NCI-H510A treated with DMSO at 0.1 percent for 48 hours (cell line): ENCODE data around the gene GOLGA2.
"Not testable (repeated sequence)": the region's sequence is repeated elsewhere in the genome, so short reads cannot be mapped to it uniquely, and the experiment has no call there.

Experiments
- DNase-seq: peaks from one replicate; lab custom pipeline; 2025; lab: John Stamatoyannopoulos, UW

The GOLGA2 gene

DNA sequence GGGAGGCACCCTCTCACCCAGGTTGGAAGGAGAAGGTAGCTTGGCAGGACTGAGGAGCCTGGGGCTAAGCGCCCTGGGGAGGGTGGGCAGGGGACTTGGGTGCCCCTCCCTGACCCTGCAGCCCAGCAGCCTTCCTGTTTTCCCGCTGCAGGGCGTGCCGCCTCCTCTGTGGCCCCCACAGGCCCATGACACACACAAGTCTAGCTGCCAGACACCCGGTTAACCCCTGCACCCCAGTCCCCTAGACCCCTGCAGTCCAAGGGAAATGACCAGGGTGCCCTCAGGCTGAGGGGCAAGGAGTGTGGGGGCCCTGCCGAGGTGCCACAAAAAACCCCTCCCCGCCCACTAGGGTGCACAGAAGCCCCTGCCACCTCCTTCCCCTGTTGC is 33.0 kb downstream of the GOLGA2 start:
- DNase-seq: no peak

DNA sequence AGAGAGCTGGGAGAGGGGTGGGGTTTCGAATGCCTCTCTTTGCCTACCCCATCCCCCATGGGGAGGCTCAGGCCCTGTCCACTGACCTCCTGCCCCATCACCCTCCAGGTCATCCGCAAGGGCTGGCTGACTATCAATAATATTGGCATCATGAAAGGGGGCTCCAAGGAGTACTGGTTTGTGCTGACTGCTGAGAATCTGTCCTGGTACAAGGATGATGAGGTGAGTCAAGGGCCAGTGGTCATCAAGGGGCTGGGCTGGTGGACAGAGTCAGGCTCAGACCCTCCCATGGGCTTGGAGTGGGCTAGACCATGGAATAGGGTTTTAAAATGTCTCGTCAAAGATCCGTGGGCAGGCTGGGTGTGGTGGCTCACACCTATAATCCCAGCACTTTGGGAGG is 33.7 kb downstream of the GOLGA2 start:
- DNase-seq: no peak

DNA sequence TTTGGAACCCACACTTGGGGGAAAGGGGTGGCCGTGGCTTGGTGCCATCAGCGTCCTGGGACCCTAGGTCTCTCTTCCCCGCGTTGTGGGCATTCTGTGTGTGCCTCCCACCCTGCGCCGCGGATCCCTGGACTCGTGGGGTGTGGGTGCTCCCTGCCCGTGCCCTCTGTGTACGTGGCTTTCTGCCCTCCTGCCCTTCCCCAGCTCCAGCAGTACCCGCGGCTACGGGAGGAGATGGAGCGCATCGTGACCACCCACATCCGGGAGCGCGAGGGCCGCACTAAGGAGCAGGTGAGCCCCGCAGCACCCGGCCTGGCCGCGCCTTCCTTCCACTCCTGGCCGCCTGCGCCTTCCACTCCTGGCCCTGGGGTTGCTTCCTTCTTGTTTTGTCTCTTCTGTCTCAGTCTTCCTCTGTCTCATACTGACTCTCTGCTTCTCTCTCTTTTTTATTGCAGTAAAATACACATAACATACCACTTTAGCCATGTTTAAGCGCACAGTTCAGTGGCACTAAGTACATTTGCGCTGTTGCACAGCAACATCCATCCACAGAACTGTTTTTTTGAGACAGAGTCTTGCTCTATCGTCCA is 41.9 kb downstream of the GOLGA2 start:
- DNase-seq: no peak

DNA sequence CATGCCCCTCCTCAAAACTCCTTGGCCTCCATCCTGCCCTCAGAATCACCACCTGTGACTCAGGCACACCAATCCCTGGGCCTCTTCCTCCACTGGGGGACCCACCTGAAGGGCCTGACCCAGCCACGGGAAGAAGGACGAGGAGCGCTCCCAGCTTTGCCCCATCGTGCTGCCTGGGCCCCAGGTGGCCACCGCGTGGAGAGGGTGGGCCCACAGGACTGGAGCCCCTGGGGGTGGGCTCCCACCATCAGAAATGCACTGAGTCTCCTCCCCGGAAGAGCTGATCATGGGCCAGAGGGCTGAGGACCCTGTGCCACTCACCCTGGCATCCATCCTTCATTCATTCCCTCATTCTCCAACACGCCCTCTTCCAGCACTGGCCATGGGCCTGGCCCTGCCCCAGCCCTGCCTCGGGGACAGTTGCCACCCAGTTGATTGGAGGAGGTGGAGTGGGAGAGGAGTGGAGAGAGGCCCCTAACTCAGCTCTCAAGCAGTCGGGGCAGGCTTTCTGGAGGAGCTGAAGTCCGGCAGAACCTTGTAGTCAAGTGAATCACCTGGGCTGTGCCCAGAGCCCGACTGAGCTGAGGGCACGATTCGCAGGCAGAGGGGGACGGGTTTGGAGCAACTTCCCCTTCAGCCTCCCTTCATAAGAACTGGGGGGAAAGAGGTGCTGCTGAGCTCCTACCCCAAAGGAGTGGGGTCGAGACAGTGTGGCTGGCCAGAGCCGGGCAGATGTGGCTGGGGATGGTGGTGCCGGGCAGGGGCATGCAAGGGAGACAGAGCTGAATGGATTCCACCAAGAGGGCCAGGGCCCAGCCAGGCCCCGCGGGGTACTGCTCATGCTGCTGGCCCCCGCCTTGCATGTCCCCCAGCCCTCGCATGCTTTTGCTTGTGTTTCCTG is 43.0 kb downstream of the GOLGA2 start:
- no peak for DNase-seq

DNA sequence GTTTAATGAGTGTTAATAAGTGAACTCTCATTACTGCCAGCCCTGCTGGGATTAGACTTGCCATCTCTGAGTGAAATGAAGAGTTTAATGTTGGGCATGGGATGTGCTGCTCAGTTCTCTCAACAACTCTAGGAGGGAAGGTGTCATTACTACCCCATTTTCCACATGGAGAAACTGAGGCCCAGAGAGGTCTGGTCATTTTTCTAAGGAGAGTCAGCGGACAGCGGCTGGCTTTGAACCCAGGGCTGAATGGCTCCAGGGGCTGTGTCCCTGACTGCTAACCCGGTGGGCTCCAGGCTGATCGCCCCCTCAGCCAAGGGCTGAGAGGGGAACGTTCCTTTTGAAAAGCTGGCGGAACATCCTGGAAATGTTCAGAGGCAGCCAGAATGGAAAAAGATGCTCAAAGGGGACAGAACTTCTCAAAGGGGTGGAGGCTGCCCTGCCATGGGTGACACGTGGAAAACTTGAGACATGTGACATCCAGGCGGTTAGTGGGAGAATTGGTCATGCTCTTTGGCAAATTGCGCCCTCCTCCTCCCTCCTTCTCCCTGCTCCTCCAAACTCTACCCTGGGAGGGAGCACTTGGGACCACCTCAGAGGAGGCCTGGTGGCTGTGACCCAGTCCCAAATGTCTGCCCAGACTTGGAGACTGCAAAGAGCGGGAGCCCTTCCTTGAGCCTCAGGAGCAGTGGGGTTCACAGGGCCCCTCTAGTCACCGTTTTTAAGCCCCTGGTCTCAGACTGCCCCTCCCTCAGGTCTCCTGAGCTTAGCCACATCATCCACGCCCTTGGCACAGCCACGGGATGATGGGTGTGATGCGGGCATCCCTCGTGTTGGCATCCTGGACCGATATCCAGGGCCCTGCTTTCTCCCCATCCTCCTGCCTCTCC is 43.9 kb downstream of the GOLGA2 start:
- DNase-seq: no peak

DNA sequence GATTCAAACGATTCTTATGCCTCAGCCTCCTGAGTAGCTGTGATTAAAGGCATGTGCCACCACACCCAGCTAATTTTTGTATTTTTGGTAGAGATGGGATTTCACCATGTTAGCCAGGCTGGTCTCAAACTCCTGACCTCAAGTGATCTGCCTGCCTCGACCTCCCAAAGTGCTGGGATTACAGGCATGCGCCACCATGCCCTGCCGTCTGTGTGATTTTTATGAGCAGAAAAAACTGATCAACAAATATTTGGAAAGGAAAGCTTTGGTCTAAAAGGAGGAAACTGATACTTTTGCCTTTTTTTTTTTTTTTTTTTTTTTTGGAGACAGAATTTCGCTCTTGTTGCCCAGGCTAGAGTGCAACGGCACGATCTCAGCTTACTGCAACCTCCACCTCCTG is 44.9 kb downstream of the GOLGA2 start:
- not testable (repeated sequence) for DNase-seq

DNA sequence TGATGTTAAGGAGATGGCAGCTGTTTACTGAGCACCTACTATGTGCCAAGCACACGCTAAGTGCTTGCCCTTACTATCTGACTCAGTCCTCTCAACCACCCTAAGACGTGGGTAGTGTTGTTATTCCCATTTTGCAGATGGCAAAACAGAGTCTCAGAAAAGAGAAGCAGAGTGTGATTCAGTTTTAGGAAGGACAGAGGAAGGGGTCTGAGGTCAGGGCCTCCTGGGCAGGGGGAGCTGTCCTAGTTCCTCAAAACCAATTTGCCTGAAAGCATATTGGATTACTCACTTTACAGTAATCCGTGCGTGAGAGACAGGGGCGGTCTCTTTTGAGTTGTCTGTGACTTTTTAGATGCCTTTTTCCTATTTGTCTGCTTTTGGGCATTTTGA is 49.4 kb downstream of the GOLGA2 start:
- no peak for DNase-seq

DNA sequence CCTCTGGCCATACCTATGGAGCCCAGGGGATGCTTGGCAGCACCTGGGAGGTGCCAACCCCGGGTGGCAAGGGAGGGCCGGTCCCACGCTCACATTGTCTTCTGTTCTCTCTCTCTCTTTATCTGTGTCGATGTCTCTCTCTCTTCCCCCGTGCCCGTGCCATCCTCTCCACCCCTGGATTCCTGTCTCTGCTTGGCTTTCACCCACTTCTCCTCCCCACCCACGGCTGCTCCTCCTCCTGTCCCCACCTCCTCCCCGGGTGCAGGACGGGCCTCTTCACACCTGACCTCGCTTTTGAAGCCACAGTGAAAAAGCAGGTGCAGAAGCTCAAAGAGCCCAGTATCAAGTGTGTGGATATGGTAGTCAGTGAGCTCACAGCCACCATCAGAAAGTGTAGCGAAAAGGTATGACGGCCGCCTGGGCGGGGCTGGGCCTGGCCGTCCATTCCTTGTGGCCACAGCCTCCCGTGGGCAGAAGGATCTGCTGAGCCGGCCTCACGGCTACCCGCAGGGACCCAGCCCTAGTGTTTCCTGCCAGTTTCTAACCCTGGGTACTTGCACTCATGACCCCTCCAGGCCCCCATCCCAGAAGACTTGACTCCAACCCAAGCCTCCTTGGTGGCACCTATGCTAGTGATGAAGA is 49.9 kb downstream of the GOLGA2 start:
- no peak for DNase-seq

DNA sequence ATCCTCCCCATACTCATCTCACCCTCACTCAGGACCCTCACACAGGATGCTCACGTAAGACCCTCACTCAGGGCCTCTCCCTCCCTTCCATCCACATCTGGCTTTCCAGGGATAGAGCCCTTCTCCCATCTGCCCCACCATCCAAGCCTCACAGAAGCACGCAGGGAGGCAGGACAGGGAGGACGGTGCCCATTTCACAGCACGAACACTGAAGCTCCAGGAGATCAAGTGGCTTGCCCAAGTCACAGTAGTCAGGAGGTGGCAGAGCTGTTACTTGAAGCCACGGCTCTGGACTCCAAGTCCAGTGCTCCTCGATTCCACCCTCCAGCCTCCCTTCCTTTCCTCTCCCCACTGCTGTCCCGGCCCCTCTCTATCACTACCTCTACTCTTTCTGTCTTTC is 50.9 kb downstream of the GOLGA2 start:
- no peak for DNase-seq

DNA sequence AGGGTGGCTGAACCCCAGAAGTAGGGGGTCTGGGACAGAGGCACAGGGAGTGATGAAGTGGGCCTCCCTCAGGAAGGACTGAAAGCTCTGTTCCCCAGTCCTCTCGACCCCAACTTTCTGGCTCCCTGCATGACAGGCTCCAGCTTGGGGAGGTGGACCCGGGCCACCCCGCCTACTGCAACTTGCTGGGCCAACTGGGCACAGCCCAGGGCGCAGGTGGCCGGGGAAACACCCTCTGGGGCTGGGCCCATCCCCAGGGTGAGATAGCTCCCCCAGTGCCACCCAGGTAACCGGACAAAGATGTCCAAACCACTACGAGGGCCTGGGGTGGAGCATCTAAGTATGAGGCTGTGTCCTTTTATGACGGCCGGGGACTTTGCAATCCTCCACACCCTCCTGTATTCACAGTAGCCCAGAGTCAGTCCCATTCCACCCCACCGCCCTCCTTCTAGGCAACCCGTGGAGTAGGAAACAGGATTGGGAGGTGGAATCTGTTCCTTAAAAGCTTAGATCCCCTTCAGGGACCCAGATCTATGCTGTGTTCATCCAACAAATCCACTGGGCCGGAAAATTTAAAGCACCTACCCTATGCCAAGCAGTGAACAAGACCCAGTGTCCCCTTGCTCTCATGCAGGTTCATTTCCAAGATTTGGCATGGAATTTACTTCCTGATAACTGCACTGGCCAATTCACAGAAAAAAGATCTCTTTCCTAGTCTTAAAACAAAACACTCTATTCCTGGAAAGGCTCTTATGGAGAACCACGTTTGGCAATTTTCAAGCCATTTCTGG is 52.7 kb downstream of the GOLGA2 start:
- no peak for DNase-seq

DNA sequence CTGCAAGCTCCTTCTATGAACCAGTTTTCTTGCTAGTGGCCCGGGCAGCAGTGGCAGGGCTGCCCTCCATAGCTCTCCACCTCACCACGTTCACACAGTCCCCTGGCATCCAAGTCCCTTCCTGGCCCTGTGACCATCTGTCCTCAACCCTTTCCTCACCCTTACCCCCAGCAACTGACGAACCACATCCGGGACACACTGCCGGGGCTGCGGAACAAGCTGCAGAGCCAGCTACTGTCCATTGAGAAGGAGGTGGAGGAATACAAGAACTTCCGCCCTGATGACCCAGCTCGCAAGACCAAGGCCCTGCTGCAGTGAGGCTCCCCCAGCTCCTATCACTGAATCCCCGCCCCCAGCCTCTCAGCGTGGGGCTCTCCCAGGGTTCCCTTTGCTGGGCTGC is 53.8 kb downstream of the GOLGA2 start:
- DNase-seq: no peak

DNA sequence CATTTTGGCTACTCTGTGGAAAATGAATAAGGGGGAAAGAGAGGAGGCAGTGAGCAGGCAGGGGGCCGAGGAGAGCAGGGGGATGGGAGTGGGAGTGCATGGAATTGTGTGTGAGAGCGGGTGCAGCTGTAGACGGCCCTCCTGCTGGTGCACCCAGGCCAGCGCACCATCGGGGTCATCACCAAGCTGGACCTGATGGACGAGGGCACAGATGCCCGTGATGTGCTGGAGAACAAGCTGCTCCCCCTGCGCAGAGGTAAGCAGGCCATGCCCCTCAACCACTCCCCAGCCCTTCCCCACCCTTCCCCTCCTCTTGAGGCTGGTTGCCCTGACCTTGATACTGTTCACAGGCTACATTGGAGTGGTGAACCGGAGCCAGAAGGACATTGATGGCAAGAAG is 56.0 kb downstream of the GOLGA2 start:
- DNase-seq: no peak

DNA sequence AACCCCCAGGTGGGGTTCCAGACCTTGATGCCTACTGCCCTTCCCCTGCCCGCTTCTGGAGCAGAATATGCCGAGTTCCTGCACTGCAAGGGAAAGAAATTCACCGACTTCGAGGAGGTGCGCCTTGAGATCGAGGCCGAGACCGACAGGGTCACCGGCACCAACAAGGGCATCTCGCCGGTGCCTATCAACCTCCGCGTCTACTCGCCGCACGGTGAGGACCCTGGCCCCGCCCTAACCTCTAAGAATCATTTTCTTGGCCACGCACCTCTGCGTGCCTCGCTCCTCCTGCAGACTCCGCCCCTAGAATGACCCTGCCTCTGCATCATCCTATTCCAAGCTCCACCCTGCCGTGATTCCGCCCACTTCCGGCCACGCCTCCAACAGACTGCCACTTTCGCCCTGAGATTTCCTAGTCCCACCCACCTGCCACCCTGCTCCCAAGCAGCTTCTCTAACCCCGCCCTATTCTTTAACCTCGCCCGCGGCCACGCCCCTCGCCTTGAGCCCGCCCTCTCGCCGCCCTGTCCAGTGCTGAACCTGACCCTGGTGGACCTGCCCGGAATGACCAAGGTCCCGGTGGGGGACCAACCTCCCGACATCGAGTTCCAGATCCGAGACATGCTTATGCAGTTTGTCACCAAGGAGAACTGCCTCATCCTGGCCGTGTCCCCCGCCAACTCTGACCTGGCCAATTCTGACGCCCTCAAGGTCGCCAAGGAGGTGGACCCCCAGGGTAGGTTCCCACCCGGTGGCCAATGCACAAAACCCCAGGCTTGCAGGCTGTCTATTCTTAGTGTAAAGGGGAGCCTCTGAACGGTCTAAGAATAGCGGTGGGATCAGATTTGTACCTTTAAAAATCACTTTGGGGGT is 57.1 kb downstream of the GOLGA2 start:
- DNase-seq: no peak

DNA sequence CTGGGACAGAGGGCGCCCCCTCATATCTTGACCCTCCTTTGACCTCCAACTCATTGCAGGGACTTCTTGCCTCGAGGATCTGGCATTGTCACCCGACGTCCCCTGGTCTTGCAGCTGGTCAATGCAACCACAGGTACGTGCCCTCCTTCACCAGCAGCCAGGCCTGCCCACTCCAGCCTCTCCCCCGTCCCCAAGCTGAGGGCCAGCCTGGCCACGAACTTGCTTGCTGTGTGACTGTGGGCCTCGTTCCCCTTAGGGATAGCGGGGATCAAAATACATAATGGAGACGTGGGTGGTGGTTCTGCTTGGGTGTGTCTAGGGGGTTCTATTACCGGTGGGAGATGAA is 57.7 kb downstream of the GOLGA2 start:
- no peak for DNase-seq

DNA sequence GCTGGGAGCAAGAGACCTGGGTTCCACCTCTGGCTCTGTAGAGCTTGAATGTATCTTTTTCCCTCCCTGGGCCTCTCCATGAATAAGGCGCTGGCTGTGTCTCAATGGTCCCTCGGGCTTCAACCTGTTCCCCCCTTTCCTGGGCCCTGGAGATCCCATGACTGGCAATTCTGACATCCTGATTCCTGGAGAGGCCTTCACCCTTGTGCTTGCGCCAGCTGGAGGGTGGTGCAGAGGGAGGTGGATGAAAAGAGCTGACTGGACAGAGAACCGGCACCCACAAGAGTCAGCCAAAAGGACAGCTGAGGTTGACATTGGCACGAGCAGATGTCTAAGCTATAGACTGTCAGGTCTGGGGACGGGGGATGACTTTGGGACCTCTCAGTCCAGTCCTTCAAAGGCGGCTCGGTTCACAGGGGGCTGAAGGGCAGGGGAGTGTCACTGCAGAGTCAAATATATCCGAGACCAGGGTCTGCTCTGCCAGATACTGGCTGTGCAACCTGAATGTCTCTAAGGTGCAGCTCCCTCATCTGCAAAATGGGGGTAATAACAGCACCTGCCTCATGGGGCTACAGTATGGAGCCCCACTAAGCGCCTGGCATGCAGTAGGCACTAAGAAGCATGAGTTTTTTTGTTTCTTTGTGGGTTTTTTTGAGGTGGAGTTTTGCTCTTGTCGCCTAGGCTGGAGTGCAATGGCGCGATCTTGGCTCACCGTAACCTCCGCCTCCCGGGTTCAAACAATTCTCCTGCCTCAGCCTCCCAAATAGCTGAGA is 58.8 kb downstream of the GOLGA2 start:
- DNase-seq: no peak

DNA sequence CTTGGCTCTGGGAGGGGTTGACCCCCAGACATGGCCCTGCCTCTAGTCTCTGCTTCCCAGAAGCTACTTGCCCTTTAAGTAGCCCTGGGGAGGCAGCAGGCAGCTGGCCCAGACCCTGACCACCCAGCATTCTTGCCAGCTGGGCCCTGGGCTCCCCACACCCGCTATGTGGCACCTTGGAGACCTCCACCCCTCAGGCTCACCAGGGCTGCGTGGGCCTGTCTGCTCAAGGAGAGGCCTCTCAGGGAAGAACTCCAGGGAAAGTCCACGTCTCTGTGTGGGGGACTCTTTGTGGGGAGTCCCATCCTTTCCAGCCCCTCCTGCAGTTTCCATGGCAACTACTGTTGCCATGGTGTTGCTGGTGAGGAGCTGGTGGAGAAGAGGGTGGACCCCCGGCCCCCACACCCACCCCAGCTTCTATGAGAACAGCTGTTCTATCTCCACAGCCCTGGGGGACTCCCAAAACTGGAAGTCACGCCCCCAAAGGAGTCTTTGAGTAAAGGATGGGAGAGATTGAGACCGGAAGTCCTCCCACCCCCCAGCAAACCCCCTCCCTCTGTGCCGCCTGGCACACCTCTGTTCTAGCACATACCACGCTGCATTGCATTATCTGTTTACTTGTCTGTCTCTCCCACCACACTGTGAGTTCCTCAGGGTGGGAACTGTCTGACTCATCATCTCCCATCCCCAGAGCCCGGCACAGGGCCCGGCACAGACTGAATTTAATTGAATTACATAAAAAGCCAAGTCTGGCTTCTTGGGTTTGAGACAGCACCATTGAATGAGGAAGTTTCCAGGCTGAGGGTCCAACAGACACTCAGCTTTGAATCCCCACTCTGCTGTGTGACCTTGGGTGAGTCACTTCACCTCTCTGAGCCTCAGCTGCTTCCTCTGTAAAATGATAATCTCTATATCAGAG is 60.1 kb downstream of the GOLGA2 start:
- no peak for DNase-seq

DNA sequence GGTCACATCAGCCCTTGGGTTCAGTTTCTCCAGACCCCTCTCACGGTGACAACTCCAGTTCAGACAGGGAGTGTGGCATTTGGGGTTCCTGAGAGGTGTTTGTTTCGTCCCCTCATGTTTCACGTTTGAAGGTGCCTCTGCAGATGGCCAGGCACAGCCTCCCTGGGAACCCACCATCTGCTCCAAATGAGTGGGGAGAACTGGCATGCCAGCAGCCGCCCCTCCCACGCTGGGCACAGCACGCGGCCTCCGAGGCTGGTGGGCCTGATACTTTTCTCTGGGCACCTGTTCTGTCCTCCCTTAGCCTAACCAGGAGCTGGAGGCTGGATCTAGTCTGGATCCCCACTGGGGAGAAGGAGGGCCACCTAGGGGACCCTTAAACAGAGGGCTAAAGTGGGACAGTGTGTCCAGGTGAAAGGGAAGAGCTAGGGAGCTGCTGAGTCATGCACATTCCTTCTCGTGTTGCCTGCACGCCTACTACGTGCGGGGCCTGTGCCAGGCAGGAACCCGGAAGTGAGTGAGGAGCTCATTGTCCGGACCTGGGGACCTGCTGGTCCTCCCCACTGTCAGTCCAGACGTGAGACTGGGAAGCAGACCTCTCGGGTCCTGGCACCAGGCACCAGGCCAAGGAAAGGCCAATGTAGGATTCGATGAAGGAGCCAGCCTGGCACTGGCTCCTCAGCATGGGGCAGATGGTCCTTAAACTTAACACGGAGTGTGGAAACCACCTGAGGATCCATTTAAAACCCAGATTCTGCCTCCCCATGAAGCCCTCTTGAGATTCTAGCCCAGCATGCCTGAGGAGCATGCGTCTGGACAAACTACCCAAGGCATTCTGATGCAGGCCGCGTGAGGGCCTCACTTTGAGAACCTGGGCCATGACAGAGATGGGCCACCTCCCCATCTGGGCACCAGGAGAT is 61.0 kb downstream of the GOLGA2 start:
- DNase-seq: no peak
